ENCODE results near the gene CEP128. TPM values are rescaled to one million over a fixed set of nuclear protein-coding genes. Genes with fewer than 3 reads are reported as not detected.

The CEP128 gene
- polyA plus RNA-seq, 1 donor, result 3.4 TPM

DNA sequence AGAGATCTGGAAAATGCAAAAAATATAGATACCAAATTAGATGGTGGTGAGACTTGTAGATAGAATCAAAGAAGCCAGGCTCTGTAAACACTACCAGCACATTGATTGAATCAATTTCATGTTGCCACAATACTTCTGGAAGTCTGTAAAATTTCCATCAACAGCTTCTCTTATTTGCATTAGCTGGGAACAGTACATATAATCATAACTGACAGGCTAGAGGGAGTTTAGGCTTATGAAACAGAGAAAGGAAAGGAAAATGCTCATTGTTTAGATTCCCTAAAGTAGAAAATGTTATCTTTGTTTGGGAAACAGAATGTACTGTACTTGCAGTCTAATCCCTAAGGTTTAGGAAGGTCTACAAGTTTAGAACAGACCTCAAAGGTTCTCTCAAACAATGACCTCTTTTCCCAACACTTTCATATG lies 335.2 kb downstream of the CEP128 start:
- no peak for DNase-seq

DNA sequence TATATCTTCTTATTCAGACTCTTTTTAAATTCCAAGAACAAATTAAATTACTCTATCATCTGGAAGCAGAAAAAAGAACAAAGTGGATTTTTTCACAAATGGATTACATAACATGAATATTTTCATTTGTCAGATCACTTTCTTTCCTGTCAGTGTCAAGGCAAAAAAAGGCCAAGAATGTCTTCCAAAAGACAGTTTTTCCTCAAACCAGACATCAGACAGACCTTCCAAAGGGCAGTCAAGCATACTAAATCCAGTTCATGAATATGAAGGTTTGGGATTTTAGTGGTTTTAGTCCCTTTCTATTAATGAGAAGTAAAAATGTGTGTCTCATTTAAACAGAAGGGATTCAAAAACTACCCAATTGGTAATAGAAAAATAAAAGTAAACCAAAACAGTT lies 336.0 kb downstream of the CEP128 start:
- DNase-seq, result no peak

DNA sequence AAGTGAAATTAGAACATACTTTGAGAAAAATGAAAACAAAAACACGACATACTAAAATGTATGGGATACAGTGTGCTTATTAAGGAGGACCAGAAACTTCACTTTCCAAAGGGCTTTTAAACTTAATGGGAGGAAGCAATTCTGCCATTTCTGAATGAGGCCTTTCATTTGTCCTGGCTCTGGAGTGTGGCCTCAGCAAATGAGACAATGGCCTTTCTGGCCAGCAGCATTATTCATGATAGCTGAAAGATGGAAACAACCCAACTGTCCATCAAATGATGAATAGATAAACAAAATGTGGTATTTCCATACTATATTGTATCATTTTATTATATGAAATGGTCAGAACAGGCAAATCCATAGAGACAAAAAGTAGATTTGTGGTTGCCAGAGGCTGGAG lies 338.6 kb downstream of the CEP128 start:
- DNase-seq, result no peak

DNA sequence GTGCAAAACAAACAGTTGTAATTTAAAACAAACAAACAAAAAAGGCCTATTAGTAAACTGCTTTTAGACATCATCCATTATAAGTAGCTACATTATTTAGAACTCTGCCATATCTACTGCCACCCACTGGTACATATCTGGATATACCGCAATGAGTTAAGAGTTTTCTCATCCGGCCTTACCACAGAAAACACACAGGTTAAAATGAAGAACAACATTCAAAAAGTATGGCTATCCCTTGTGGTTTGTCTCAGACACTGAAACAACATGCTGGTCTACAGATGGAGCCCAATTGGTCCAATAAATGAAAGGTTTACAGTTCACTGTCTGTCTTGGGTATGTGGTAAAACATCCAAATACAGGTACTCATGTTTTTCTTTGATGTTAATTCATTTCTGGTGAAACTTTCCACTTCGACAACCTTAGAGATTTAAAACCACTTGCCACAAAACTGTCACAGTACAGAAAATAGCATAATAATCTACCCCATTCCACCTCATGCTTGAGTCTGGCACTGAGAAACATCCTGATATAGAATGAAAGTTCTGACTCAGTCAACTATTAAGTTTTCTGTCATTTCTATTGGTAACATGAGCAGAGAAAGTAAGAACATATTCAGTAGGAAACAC lies 354.3 kb downstream of the CEP128 start:
- DNase-seq, result no peak

DNA sequence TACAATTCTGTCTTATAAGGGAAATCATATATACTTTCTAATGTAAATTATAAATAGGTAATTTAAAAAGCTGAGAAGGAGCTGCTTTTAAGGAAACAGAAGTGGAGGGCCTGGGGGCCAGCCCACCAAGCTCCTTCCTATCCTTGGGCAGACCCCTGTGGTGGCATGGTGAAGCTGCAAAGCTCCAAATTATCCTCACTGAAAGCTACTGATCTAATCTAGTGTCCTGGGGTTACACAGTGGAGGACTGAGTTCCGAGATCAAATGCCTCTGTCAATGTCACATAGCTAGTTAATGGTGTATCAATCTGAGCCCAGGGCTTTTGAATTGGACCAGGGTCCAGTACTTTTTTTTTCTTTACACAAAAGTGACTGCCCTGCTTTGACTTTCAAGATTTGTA lies 355.4 kb downstream of the CEP128 start:
- DNase-seq, result no peak

DNA sequence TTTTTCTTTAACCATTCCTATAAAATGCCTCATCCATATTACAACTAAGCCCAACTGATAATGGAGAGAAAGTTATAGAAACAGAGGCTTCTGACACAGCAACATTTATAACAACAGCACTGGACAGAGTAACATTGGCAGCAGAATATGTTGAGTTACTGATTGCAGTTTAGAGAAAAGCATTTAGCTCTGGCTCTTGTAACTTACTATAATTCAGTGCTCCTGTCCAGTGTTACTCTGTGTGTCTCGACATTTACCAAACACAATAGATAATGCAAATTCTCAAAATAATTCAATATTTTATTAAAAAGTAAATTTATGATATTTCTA lies 356.1 kb downstream of the CEP128 start:
- no peak for DNase-seq

DNA sequence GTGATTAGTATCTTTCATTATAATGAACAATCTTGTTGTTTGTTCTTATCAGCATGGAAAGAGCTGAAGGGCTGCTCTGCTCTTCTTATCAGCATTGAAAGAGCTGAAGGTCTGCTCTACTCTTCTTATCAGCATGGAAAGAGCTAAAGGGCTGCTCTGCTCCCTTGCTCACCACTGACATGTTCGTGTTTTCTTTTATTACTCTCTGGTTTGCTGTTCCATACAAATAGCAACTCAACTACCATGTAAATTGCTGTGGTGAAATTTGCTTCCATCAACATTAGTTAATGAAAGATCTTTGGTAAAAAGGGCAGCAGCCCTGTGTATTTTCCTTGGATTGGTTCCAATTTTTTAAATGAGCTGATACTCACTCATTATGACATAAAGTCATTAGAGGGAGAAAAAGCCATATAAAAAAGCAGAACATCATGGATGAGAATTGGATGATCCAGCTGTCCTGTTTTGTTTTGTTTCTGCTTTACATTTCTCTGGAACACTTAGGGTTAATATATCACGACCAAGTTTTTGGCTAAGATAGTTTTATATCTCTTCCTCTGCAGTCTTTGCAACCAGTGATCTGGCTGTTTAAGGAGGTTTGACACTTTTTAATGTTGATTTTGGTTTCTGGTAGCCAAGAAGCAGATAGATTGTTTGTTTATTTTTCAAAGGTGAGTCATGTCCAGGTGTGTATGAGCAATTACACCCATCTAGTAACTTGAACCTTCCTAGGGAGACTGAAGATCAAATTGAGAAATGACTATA lies 356.6 kb downstream of the CEP128 start:
- no peak for DNase-seq

DNA sequence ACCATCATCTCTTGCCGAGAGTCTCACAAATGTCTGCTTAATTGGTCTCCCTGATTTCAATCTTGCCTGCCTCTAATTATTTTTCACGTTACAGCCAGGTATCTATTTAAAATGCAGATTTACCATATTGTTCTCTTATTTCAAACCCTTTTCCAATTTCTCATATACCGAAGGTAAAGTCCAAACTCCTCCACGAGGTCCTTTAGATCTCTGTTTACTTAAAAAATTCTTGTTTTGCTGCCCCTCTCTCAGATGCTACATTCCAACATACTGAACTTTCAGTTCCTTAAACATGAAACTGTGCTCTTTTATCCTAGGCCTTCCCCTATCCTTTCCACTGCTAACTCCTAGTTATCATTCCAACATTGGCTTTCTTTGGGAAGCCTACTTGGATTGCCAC lies 363.9 kb downstream of the CEP128 start:
- no peak for DNase-seq

DNA sequence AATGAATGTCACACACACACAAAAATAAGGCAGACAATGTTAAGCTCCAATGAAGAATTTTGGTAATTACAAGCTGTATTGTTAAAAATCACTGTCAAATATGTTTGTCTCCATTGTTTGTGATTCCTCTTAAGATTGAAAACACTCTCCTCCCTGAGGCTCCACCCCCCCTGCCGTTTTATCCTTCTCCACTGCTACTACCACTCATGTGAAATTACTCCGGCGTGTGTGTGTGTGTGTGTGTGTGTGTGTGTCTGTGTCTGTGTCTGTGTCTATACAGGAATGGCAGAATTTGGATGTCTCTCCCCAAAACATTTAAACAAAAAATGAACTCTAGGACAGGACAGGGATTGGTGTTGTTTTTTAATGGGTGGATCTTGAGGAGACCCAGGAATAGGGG lies 365.1 kb downstream of the CEP128 start:
- no peak for DNase-seq

DNA sequence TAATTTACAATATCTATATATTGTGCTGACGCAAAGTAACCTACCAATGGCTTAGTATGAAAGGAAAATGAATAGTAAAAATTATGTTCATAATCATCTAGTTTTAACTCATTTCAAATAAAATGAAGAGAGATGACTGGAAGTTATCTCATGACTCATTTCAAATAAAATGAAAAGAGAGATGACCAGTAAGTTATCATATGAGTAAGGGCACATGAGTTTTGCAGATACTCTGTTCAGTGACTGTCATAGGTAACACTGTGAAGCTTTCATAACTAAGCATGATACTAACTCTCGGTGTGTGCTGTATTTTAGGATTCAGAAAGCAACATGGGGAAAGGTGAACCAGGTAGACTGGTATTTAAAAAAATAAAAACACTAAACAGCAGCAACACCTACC lies 365.8 kb downstream of the CEP128 start:
- DNase-seq, result no peak

DNA sequence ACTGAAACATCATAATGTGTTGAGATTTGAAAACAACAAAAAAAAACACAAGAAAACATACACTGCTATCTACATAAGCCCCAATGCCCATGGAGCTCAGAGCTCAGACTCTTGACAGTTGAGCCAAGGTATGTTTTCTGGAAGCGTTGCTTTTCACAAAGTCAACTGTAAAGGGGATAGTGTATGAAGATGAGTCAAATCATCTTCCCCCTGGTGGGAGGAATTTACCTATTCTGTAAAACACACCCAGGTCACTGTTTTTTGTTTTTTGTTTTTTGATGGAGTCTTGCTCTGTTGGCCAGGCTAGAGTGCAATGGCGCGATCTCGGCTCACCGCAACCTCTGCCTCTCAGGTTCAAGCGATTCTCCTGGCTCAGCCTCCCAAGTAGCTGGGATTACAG lies 368.9 kb downstream of the CEP128 start:
- DNase-seq, result no peak

DNA sequence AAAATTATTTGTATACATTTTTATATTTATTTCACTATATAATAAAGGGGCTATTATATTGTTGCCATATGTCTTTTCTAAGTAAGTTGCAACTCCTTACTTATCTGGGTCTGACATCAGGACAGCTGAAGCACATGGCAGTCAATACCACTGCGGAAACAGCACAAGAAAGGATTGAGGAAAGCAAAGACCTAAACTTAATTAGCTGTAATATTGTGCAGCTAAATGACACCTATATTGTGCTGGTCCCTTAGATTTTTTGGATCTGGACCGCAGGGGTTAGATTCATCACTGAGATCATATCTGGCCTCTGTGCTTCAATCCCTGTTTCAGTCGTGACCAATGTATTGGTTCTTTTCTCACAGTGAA lies 370.6 kb downstream of the CEP128 start:
- no peak for DNase-seq

DNA sequence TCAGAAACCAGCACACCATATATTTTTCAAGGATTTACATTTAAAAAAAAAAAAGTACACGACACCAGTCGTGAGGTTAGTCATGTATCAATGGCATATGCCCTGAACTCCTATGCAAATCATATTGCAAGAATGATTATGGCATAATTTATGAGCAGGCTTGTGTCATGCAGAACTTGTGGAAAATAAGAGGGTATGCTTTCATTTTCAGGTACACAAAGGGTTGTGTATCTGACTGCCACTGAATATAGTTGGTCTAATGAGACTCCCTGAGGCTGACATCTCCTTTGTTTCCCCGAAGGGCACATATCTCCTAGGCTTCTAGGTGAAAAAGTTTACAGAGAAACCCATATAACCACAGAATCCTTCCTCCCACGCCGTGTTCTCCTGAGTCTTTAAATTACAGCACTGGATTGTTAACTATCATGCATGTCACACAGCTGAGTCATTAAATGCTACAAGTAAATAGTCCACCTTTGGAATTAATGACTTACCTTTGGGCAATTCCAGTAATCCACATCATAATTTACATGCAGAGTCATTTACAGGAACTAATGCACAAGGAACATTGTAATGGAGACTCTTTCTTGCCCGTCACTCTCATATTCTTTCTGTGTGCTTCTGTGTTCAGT lies 373.5 kb downstream of the CEP128 start:
- DNase-seq, result no peak

DNA sequence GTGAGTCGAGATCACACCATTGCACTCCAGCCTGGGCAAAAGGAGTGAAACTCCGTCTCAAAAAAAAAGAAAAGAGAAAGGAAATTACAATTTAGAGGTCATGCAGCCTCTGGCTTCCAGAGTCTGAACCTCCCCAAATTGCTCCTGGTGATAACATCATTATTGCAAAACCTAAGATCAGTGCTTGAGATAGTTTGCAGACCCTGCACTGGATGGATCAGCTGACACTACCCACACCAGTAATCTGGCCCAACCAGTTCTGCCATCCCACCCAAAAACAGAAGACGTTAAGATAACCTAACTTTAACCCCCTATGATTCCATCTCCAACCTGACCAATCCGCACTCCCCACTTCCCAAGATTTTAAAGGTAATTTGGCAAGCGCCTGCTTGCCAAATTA lies 376.5 kb downstream of the CEP128 start:
- no peak for DNase-seq

DNA sequence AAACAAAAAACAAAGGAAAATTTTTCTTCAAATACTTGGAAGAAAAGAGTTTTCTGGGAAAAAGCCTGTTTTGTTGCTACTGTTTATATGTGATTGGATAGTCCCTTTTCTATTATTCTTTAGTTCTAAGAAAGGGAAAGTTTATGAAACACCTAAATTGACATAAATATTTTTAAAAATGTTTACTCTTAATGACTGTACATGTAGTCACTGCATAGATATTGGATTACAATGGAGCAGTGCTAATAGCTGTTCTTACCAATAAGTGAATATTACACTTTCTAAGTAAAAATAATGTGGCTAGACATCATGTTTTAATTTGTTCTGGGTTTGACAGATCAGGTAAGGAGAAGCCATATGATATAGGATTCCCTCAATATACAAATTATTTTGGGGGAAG lies 377.5 kb downstream of the CEP128 start:
- DNase-seq, result no peak

DNA sequence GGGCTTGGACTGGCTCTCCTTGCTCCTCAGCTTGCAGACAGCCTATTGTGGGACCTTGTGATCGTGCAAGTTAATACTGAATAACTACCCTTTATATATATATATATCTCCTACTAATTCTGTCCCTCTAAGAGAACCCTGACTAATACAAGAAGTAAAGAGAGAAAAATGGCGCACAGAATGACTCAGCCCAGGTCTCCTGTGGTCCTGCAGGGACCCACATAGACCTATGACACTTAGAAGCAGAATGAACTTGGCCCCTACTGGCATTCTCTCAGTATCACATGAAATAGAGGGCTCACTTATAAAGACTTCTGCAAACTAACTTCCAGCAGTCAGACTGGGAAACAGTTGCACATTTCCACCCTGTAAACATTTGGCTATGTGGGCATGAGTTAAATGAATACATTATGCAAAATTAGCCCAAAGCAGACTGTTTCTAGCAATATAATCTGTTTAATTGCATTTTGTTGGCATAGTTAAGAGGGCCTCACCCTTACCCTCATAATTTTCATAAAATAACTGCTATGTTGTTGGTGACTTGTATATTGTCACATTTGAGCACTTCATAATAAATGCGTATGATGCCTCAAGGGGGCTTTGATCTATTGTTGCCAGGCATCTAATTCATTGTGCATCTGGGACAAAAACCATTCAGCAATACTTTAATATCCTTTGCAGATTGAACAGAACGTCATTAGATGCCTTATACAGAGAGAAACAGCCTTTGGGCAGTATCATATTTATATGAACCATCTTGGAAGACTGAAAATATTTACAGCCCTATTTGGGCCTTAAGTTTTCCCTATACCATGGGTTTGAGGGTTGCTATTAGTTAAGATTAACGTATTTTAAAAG lies 380.5 kb downstream of the CEP128 start:
- no peak for DNase-seq

DNA sequence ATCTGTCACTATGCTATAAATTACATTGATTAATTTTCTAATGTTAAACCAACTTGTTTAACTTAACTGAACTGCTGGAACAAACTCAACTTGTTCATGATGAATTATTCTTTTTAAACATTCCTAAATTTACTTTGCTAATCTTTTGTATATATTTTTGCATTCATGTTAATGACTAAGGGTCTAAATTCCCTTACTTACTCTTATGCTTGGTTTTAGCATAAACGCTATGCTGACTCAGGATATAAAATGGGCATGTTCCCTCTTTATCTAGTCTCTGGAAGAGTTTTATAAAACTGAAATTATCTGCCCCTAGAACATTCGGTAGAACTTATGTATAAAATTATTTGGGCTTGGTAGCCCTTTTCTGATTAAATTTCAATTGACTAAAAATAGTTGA lies 387.4 kb downstream of the CEP128 start:
- DNase-seq, result no peak

DNA sequence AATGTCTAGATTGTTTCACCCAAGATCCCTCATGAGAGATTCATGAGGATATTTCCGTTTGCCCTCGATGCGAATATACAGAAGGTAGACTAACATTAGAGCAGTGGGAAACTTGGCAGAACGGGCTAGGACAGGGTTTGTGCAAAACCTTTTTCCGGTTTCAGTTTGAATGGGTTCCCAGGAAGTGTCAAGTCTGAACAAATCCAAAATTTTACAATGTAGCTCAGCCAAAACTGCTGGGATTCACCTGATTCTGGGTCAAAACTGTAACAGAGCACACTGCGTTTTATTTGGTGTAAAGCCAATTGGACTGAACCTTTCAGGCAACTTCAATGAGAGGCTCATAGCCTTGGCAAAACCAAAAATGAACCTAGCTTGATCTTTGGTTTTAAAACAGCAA lies 392.4 kb downstream of the CEP128 start:
- no peak for DNase-seq

DNA sequence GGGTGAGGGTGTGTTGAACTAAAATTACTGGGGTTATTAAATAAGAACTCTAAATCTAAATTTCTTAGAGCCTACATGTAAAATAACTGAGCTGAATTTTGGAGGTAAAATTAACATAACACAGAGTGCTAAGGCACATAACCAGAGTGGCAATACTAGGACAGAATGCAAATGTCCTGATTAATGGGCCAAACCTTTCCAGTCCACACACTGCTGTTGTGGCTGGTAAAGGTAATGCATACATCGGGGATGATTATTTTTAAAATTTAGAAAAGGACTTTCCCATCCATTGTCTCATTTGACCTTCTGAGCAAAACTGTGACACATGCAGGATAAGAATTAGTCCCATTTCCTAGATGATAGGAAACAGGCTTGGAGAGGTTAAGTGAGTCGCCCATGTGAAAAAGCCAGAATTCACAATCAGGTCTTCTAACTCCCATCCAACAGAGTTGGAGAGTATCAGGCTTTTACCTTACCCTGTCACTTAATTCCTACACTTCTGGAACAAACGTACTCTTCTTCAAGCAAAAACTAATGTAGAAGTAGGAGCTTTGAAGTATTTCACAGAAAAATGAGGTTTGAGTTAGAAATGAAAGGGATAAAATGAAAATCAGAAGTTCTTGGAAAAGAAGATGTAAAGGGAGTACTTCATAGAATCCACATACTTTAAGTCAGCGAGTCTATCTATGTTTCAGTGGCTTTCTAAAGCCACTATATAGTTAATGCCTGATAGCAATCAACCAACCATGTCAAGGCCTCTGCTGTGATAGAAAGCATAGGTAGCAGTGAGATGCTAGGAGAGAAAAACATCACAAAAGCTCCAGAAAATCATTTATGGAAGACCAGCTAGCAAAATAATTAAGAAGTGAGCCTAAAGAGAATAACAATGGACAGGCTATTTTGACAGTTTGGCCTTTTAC lies 395.3 kb downstream of the CEP128 start:
- no peak for DNase-seq

DNA sequence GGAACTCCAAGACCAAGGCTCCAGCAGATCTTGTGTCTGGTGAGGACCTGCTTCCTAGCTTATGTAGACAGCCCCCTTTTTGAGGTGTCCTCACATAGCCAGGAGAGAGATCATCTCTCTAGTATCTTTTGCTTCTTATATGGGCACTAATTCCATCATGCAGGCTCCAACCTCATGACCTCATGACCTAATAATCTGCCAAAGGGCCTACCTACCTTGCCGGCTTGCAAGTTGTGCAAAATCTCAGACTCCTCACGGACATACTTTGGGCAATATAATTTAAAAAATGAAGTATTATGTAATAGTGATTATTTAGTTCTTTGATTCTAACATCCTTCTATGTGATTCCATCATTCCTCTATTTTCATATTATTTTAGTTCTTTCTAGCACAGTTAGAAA lies 397.2 kb downstream of the CEP128 start:
- DNase-seq, result no peak

DNA sequence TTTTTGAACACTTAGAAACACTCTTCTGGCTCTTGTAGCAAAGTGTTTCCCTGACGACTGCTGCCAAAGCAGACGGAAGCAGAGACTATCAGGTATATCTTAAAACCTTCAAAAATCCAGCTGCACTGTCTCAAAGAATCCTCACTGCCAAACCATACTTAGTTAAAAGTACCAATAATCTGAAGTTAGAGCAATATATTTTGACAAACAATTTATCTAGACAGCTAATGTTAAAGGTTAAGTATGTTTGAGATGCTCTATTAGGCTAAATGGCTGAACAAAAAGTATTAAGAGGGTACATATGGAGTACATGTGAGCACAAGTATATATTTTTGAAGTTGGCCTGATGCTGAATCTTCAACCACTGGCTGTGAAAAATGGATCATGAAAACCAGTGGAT lies 398.3 kb downstream of the CEP128 start:
- no peak for DNase-seq

Measured in hindlimb muscle (tissue), 1 donor.